Thymus (tissue), 11 donors: Measurements from ENCODE around the gene OPCML. TPM values are rescaled to one million over a fixed set of nuclear protein-coding genes. Genes with fewer than 3 reads are reported as not detected.

Source experiments
- DNase-seq, 9 donors: peaks; one replicate each; pipeline ENCODE4 v3.0.0-alpha.2; 2013; ENCODE audit warnings: low spot score in 9 of 9, low read depth in 6 of 9, missing footprints in 1 of 9
- H3K27ac ChIP-seq, 2 donors: one replicate each; pipeline ENCODE4 v1.5.1; 2013; ENCODE audit warnings: control low read depth in 1 of 2, low read depth in 1 of 2, low read length in 1 of 2, mild to moderate bottlenecking in 1 of 2, moderate library complexity in 1 of 2
- H3K27me3 ChIP-seq, 2 donors: one replicate each; pipeline ENCODE4 v1.5.1; 2013; ENCODE audit warnings: low read length in 1 of 2; ENCODE audit not compliant: control insufficient read depth in 2 of 2, insufficient read depth in 1 of 2
- H3K36me3 ChIP-seq, 2 donors: one replicate each; pipeline ENCODE4 v1.5.1; 2013; ENCODE audit warnings: low read length in 1 of 2, mild to moderate bottlenecking in 1 of 2, moderate library complexity in 1 of 2; ENCODE audit not compliant: control insufficient read depth in 2 of 2, insufficient read depth in 2 of 2
- H3K4me1 ChIP-seq, 2 donors: one replicate each; pipeline ENCODE4 v1.5.1; 2013; ENCODE audit warnings: low read length in 2 of 2; ENCODE audit not compliant: control insufficient read depth in 2 of 2, insufficient read depth in 2 of 2
- H3K4me3 ChIP-seq, 2 donors: one replicate each; pipeline ENCODE4 v1.5.1; 2013; ENCODE audit warnings: low read length in 2 of 2, control low read depth in 1 of 2, mild to moderate bottlenecking in 1 of 2
- H3K9me3 ChIP-seq, 2 donors: one replicate each; pipeline ENCODE4 v1.5.1; 2013; ENCODE audit warnings: low read length in 1 of 2, mild to moderate bottlenecking in 1 of 2; ENCODE audit not compliant: control insufficient read depth in 2 of 2, insufficient read depth in 1 of 2
- WGBS: extraction: QIAGEN DNeasy Blood & Tissue Kit; methylation state at CpG from one replicate; pipeline ENCODE4 v1.1.7; 2013; 5-methylcytosine and 5-hydroxymethylcytosine counted together
- polyA plus RNA-seq: library from polyadenylated mRNA; stranded (reverse); fragments of 200-250 nt; gene quantifications from one replicate; pipeline ENCODE4 v1.2.3, GENCODE V29; 2013
- total RNA-seq: library from RNA; stranded (reverse); fragments of 120-200 nt; gene quantifications from one replicate; pipeline ENCODE4 v1.2.4, GENCODE V29; 2013
- donor health status: healthy.

Gene OPCML
- total and polyA plus RNA-seq, 2 donors, result 0.07 to 0.09 TPM

GRCh38 chr11:132453406-132453805, 1078.9 kb downstream of the OPCML start:
- no peak overlapping the region for H3K27ac ChIP-seq
- no peak for DNase-seq
- no peaks in the 10 kb centered on the region for H3K4me1 ChIP-seq
- WGBS, result 90% methylated on average over 8 of the region's 8 CpGs
- H3K4me3 ChIP-seq, result no peak overlapping the region
- no peaks in the 10 kb centered on the region for H3K27me3 ChIP-seq
- no peaks in the 10 kb centered on the region for H3K36me3 ChIP-seq
- no peaks in the 10 kb centered on the region for H3K9me3 ChIP-seq

GRCh38 chr11:132452616-132453015, 1079.7 kb downstream of the OPCML start:
- no peaks in the 10 kb centered on the region for H3K9me3 ChIP-seq
- no peak for DNase-seq
- WGBS, result 84% methylated on average over 1 of the region's 1 CpG
- H3K4me3 ChIP-seq, result no peak overlapping the region
- H3K36me3 ChIP-seq, result no peaks in the 10 kb centered on the region
- no peaks in the 10 kb centered on the region for H3K27me3 ChIP-seq
- no peaks in the 10 kb centered on the region for H3K4me1 ChIP-seq
- H3K27ac ChIP-seq, result no peak overlapping the region

GRCh38 chr11:132451942-132452601, 1080.2 kb downstream of the OPCML start:
- no peaks in the 10 kb centered on the region for H3K4me1 ChIP-seq
- DNase-seq, result no peak
- H3K27me3 ChIP-seq, result no peaks in the 10 kb centered on the region
- H3K36me3 ChIP-seq, result no peaks in the 10 kb centered on the region
- WGBS, result 71% methylated on average over 7 of the region's 7 CpGs
- no peak overlapping the region for H3K4me3 ChIP-seq
- H3K27ac ChIP-seq, result no peak overlapping the region
- H3K9me3 ChIP-seq, result no peaks in the 10 kb centered on the region

DNA sequence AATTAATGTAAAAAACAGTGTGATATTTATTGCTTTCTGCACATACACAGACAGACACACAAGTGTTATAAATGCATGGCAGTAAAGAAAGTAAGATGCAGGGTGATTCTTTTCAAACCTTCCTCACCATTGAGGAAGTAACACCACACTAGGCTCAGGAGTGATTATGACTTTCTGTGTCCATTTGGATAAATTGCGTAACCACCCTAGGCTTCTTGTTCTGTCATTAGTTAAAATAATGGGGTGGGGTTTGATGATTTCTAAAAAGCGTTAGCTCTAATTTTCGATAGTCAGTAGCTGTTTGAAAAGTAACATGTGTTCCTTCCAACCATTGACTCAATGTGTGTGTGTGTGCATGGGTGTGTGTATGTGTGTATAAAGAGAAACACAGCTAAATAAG, 1081.7 kb downstream of the OPCML start:
- Histone ChIP-seq H3K36me3 (no peaks in the 10 kb centered on the region), H3K27me3 (no peaks in the 10 kb centered on the region), H3K27ac (no peak overlapping the region), H3K9me3 (no peaks in the 10 kb centered on the region), H3K4me3 (no peak overlapping the region), H3K4me1 (no peaks in the 10 kb centered on the region)
- DNase-seq, result no peak
- WGBS, result 96% methylated on average over 3 of the region's 3 CpGs

GRCh38 chr11:132448334-132448995, 1083.8 kb downstream of the OPCML start:
- no peak for DNase-seq
- Histone ChIP-seq H3K4me3 (no peak overlapping the region), H3K27ac (no peak overlapping the region), H3K9me3 (no peaks in the 10 kb centered on the region), H3K36me3 (no peaks in the 10 kb centered on the region), H3K4me1 (no peaks in the 10 kb centered on the region), H3K27me3 (no peaks in the 10 kb centered on the region)
- 88% methylated on average over 4 of the region's 4 CpGs for WGBS

GRCh38 chr11:132447761-132448160, 1084.5 kb downstream of the OPCML start:
- Histone ChIP-seq H3K9me3 (no peaks in the 10 kb centered on the region), H3K27ac (no peak overlapping the region), H3K36me3 (no peaks in the 10 kb centered on the region), H3K27me3 (no peaks in the 10 kb centered on the region), H3K4me1 (no peaks in the 10 kb centered on the region), H3K4me3 (no peak overlapping the region)
- DNase-seq, result no peak
- WGBS, result 96% methylated on average over 1 of the region's 1 CpG

GRCh38 chr11:132445859-132446291, 1086.4 kb downstream of the OPCML start:
- Histone ChIP-seq H3K9me3 (no peaks in the 10 kb centered on the region), H3K36me3 (no peaks in the 10 kb centered on the region), H3K4me1 (no peaks in the 10 kb centered on the region), H3K27ac (no peak overlapping the region), H3K27me3 (no peaks in the 10 kb centered on the region), H3K4me3 (no peak overlapping the region)
- WGBS, result 78% methylated on average over 1 of the region's 1 CpG
- DNase-seq, result no peak

GRCh38 chr11:132444911-132445310, 1087.4 kb downstream of the OPCML start:
- Histone ChIP-seq H3K9me3 (no peaks in the 10 kb centered on the region), H3K36me3 (no peaks in the 10 kb centered on the region), H3K4me3 (no peak overlapping the region), H3K27me3 (no peaks in the 10 kb centered on the region), H3K4me1 (no peaks in the 10 kb centered on the region), H3K27ac (no peak overlapping the region)
- no peak for DNase-seq
- WGBS, result 93% methylated on average over 4 of the region's 4 CpGs

GRCh38 chr11:132439711-132440255, 1092.5 kb downstream of the OPCML start:
- no peak for DNase-seq
- Histone ChIP-seq H3K36me3 (no peaks in the 10 kb centered on the region), H3K27ac (no peak overlapping the region), H3K9me3 (no peaks in the 10 kb centered on the region), H3K27me3 (no peaks in the 10 kb centered on the region), H3K4me1 (no peaks in the 10 kb centered on the region), H3K4me3 (no peak overlapping the region)
- whole genome bisulfite sequencing, result 78% methylated on average over 5 of the region's 5 CpGs
